Nephron (organoid): ENCODE measurements around the gene C2orf78.

ENCODE experiments used
- H3K27ac Mint-ChIP-seq, 3 experiments: 2 replicates each; pipeline ENCODE4 v1.8.0; 2020; ENCODE audit warnings: mixed read lengths in 3 of 3, mild to moderate bottlenecking in 2 of 3, moderate library complexity in 1 of 3
- H3K27me3 Mint-ChIP-seq: 2 replicates; pipeline ENCODE4 v1.8.0; 2021; ENCODE audit warnings: low read depth, mild to moderate bottlenecking, moderate library complexity, mixed read lengths
- H3K36me3 Mint-ChIP-seq: 2 replicates; pipeline ENCODE4 v1.8.0; 2020; ENCODE audit warnings: low read depth, mixed read lengths
- H3K4me1 Mint-ChIP-seq: 2 replicates; pipeline ENCODE4 v1.8.0; 2020; ENCODE audit warnings: mixed read lengths
- H3K4me3 Mint-ChIP-seq, 3 experiments: 2 replicates each; pipeline ENCODE4 v1.8.0; 2020; ENCODE audit warnings: mild to moderate bottlenecking in 3 of 3, mixed read lengths in 3 of 3, moderate library complexity in 2 of 3
- H3K9me3 Mint-ChIP-seq: 2 replicates; pipeline ENCODE4 v1.8.0; 2020; ENCODE audit warnings: mixed read lengths
- TF ChIP-seq, protein P1 (sequence below), 3 experiments: fragments of 200-600 bp; sonication (generic); IDR thresholded peaks; one replicate each; pipeline ENCODE4 v1.5.0; 2021; ENCODE audit warnings: antibody characterized with exemption in 3 of 3; ENCODE audit not compliant: unreplicated experiment in 3 of 3

C2orf78 gene

DNA sequence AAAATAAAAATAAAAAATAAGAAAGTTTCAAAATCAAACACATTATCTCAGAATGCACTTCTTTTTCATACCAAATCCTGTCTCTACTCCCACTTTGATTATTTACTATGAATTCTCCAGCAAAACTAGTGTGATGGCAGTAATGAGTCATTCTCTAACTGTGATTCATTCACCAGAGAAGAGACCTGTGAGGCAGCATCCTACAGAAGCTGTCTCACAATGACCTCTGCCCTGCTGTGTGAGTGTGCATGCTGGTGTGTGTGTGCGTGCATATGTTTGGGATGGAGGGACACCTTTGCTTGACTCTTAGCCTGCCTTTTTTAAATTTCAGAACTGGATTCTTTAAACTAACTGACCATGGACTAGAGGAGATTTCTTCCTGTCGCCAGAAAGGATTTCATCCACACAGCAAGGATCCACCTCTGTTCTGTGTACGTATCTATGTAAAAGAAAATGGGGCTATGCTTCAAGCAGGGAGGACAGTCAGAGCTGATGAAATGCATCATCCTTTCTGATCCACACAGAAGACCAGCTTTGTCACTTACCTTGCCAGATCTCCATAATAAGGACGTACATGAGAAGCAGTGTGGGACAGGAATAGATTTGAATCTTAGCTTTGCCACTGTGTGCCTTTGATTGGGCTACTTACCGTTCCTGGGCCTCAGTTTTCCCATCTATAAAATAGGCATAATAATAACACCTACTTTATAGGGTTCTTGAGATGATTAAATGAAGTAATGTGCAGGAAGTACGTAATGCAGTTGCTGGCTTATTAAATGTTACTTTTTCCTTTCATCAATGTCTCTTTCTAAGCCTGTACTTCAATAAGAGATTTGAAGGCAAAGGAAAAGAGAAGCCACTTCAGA, 76.0 kb downstream of the C2orf78 start:
- TF ChIP-seq, protein P1, sequence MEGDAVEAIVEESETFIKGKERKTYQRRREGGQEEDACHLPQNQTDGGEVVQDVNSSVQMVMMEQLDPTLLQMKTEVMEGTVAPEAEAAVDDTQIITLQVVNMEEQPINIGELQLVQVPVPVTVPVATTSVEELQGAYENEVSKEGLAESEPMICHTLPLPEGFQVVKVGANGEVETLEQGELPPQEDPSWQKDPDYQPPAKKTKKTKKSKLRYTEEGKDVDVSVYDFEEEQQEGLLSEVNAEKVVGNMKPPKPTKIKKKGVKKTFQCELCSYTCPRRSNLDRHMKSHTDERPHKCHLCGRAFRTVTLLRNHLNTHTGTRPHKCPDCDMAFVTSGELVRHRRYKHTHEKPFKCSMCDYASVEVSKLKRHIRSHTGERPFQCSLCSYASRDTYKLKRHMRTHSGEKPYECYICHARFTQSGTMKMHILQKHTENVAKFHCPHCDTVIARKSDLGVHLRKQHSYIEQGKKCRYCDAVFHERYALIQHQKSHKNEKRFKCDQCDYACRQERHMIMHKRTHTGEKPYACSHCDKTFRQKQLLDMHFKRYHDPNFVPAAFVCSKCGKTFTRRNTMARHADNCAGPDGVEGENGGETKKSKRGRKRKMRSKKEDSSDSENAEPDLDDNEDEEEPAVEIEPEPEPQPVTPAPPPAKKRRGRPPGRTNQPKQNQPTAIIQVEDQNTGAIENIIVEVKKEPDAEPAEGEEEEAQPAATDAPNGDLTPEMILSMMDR (IDR thresholded peaks at IDR 0.05; ENCODE audit: unreplicated experiment in 3 of 3), result no peak
- peaks cover 83% of the 10 kb centered on the region for H3K36me3 Mint-ChIP-seq
- no peak overlapping the region for H3K4me3 Mint-ChIP-seq
- H3K4me1 Mint-ChIP-seq, result no peaks in the 10 kb centered on the region
- no peak overlapping the region for H3K27ac Mint-ChIP-seq
- no peaks in the 10 kb centered on the region for H3K9me3 Mint-ChIP-seq
- H3K27me3 Mint-ChIP-seq, result no peaks in the 10 kb centered on the region

GRCh38 chr2:73862987-73863386, 79.0 kb downstream of the C2orf78 start:
- Mint-ChIP-seq H3K9me3 (no peaks in the 10 kb centered on the region), H3K27ac (no peak overlapping the region), H3K27me3 (no peaks in the 10 kb centered on the region), H3K4me3 (no peak overlapping the region), H3K4me1 (no peaks in the 10 kb centered on the region), H3K36me3 (peaks cover 69% of the 10 kb centered on the region)
- TF ChIP-seq, protein P1 (IDR thresholded peaks at IDR 0.05; ENCODE audit: unreplicated experiment in 3 of 3), result no peak
